Right renal cortex interstitium (tissue), 3 donors: Measurements from ENCODE around the gene ATXN1L. TPM values are rescaled to one million over a fixed set of nuclear protein-coding genes. Genes with fewer than 3 reads are reported as not detected.
A peak's percentile ranks its signal among the peaks of the same experiment; 100 is the strongest.
"Not testable (repeated sequence)": the region's sequence is repeated elsewhere in the genome, so short reads cannot be mapped to it uniquely, and the experiment has no call there.

ENCODE experiments used
- DNase-seq, 3 donors: peaks; one replicate each; pipeline ENCODE4 v3.0.0-alpha.2; 2013; ENCODE audit warnings: low read depth in 3 of 3, low spot score in 2 of 3
- polyA plus RNA-seq, 3 donors: library from polyadenylated mRNA; unstranded; fragments of 120-200 nt; gene quantifications; one replicate each; pipeline ENCODE4 v1.2.1, GENCODE V29; 2013; ENCODE audit not compliant: insufficient read length in 3 of 3

Gene ATXN1L
- polyA plus RNA-seq, 3 donors: 35.9 to 36.9 (median 36.6) TPM

GRCh38 chr16:71885261-71885650 lies 39.5 kb downstream of the ATXN1L start:
- DNase-seq: no peak

DNA sequence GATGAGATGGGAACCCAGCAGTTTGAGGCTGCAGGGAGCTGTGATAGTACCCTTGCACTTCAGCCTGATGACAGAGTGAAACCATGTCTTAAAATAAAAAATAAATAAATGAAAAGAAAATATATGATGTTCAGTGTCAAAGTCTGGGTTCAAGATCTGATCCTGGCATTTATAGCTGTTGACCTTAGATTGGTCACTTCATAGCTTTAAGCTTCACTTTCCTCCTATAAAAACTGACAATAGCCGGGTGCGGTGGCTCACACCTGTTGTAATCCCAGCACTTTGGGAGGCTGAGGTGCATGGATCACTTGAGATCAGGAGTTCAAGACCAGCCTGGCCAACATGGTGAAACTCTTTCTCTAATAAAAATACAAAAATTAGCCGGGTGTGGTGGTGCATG lies 43.4 kb downstream of the ATXN1L start:
- no peak for DNase-seq

DNA sequence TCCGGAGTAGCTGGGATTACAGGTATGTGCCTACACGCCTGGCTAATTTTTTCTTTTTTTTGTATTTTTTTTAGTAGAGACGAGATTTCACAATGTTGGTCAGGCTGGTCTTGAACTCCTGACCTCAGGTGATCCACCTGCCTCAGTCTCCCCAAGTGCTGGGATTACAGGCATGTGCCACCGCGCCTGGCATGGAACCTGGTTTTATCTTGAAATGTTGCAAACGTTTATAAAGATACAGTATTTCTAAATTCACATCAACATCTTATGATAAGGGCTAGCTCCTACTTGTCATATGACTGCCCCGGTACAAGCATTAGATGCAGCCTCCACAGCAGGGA lies 48.1 kb downstream of the ATXN1L start:
- DNase-seq: no peak

- DNase-seq: peak; percentile 41 to 48 (median 44)
Measured at GRCh38 chr16:71894229-71894920, 48.6 kb downstream of the ATXN1L start.

DNA sequence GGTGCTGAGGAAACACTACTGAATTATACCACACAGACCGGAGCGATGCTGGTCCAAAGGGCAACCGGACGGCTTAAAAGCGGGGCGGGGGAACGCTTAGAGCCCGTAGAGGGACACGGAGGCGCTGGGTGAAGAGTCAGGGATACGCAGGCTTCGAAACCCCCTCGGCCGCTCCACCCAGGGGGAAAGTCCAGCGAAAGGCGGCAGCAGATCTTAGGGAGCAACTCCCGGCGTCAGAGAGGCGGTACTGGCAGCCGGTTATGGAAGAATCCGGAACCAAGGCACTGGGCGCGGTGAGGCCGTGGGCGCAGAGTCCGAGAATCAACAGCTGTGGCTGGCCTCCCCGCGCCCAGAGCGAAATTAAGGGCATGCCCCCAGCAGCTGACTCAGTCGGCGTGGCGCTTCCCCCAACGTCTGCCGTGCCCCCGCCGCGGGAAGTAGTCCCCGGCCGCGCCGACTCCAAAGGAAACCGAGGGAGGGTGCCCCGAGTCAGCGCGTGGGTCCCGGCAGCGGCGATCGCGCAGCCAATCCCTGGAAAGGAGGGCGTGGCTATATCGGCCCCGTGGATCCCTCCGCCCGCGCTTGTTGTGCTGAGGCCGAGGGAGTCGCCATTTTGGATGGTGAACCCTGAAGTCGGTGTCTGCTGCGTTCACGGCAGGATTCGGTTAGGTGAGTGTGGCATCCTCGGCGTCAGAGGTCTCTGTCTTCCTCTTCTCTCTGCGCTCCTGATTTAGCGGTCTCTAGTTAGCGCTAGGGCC lies 49.3 kb downstream of the ATXN1L start, which contains the start of gene IST1:
TSS of gene IST1 (plus strand) at position 611 of the 758 bp plus-strand sequence. CDS start 20,110 bp downstream, outside the sequence.
- DNase-seq: peak; percentile 92 to 97 (median 93)

- peak in 2 of 3 donors; percentile 16 to 29 for DNase-seq
Measured at GRCh38 chr16:71895679-71896365, 50.0 kb downstream of the ATXN1L start.

DNA sequence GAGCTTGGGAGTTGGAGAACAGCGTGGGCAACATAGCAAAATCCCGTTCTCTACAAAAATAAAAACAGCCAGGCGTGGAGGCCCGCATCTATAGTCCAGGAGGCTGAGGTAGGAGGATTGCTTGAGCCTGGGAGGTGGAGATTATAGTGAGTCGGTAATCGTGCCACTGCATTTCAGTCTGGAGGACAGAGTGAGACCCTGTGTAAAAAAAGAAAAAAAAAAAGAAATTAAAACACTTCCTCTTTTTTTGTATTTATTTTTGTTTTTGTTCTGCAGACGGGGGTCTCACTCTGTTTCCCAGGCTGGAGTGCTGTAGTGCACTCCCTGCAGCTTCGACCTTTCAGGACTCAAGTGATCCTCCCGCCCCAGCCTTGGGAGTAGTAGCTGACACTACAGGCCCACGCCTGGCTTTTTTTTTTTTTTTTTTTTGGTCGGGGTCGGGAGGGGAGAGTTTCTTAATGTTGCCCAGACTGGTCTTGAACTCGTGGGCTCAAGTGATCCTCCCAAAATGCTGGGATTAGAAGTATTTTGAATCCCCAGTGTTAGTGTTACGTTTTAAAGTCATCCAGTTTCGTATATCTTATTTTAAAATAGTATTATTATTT lies 51.1 kb downstream of the ATXN1L start:
- no peak for DNase-seq

DNA sequence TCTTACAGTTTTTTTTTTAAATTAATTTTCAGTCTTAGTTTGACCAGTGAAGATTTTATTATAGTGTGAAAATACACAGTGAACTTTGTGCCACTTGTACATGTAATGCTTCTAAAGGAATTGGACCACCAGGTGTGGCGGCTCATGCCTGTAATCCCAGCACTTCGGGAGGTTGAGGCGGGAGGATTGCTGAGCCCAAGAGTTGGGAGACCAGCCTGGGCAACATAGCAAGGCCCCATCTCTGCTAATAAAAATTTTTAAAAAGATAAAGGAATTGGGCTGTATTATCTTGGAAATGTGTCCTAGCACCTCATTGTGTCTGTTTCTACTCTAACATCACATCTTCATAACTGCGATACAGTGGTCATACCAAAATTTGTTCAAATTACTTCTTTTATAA lies 53.4 kb downstream of the ATXN1L start:
- no peak for DNase-seq

- no peak for DNase-seq
Measured at GRCh38 chr16:71902656-71903365, 57.0 kb downstream of the ATXN1L start.

DNA sequence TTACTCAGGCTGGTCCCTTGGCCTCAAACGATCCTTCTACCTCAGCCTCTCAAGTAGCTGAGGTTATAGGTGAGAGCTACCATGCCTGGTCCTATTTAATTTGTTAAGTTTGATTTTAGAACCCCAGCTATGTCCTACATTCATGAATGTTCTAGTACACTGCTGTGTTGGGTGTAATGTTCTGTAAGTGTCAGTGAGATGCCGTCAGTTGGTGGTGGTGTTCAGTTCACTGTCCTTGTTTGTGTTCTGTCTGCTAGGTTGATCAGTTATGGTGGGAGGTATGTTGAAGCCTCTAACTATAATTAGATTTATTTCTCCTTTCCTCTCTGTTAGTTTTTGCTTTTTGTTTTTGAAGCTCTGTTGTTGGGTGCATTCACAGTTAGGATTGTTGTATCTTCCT lies 57.8 kb downstream of the ATXN1L start:
- DNase-seq: no peak

- no peak for DNase-seq
Measured at GRCh38 chr16:71904239-71904638, 58.5 kb downstream of the ATXN1L start.

DNA sequence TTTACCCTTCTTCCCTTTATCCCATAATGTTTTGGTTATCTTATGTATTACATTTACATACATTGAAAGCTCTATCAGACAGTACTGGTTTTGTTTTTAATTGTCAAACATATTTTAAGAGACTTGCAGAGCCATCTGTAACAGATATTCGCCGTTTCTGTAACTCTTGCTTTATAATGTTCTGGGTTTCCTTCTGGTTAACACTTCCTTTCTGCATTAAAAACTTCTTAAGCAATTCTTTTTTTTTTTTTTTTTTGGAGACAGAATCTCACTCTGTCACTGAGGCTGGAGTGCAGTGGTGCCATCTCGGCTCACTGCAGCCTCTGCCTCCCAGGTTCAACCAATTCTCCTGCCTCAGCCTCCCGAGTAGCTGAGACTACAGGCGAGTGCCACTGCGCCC lies 60.0 kb downstream of the ATXN1L start:
- DNase-seq: not testable (repeated sequence)

Other genes starting within 250 kb of the ATXN1L start
- 10 to 100 TPM; 12.9 to 15.9 (median 13.9) TPM for gene MARVELD3, start 219.8 kb upstream of the ATXN1L start, polyA plus RNA-seq
- 1 to 10 TPM; 8.1 to 8.4 (median 8.2) TPM for gene PHLPP2, start 121.3 kb upstream of the ATXN1L start, polyA plus RNA-seq
- 10 to 100 TPM; 84.5 to 87.2 (median 84.7) TPM for gene AP1G1, start 37.1 kb upstream of the ATXN1L start, polyA plus RNA-seq
- gene ZNF821, start 38.2 kb downstream of the ATXN1L start, polyA plus RNA-seq: 10 to 100 TPM; 23.9 to 26.6 (median 26.1) TPM
- gene IST1, start 49.6 kb downstream of the ATXN1L start, polyA plus RNA-seq: 100 to 1,000 TPM; 298 to 301 (median 298) TPM
- under 1 TPM; 0.03 to 0.07 (median 0.06) TPM for gene PKD1L3, start 154.4 kb downstream of the ATXN1L start, polyA plus RNA-seq
- gene DHODH, start 162.8 kb downstream of the ATXN1L start, polyA plus RNA-seq: 10 to 100 TPM; 13.2 to 14.2 (median 13.7) TPM
- under 1 TPM; 0.47 to 0.78 (median 0.51) TPM for gene HP, start 208.5 kb downstream of the ATXN1L start, polyA plus RNA-seq
- gene HPR, start 217.2 kb downstream of the ATXN1L start, polyA plus RNA-seq: 1 to 10 TPM in 1 of 3 donors, not detected in 2; 2.8 TPM
- gene TXNL4B, start 247.6 kb downstream of the ATXN1L start, polyA plus RNA-seq: 10 to 100 TPM; 19.1 to 24.2 (median 21.9) TPM
- 10 to 100 TPM; 60.9 to 70.1 (median 64.5) TPM for gene DHX38, start 247.9 kb downstream of the ATXN1L start, polyA plus RNA-seq